ENCODE measurements around the gene RNF128.
"Not testable (repeated sequence)": the region's sequence is repeated elsewhere in the genome, so short reads cannot be mapped to it uniquely, and the experiment has no call there.

Gene RNF128

GRCh38 chrX:106748377-106748776 lies 21.9 kb downstream of the RNF128 start:
- DNase-seq = no peak

- no peak for DNase-seq
Observed at GRCh38 chrX:106751407-106751806, 24.9 kb downstream of the RNF128 start.

- no peak for DNase-seq
Observed at GRCh38 chrX:106752101-106752678, 25.7 kb downstream of the RNF128 start.

GRCh38 chrX:106769288-106769687 lies 42.8 kb downstream of the RNF128 start:
- not testable (repeated sequence) for DNase-seq

- no peak for DNase-seq
Observed at GRCh38 chrX:106774981-106775380, 48.5 kb downstream of the RNF128 start.

GRCh38 chrX:106780264-106780663 lies 53.8 kb downstream of the RNF128 start:
- DNase-seq = no peak

- no peak for DNase-seq
Observed at GRCh38 chrX:106780664-106781377, 54.3 kb downstream of the RNF128 start.

GRCh38 chrX:106783716-106784115 lies 57.2 kb downstream of the RNF128 start:
- no peak for DNase-seq

GRCh38 chrX:106791495-106791894 lies 65.0 kb downstream of the RNF128 start:
- DNase-seq = no peak

- no peak for DNase-seq
Observed at GRCh38 chrX:106802063-106802387, 75.5 kb downstream of the RNF128 start.

GRCh38 chrX:106802388-106803275 lies 76.1 kb downstream of the RNF128 start, which contains the start of gene TBC1D8B:
Gene TBC1D8B, plus strand, starts transcription at chrX:106802673. Its CDS starts 181 bp downstream, at chrX:106802854.
- DNase-seq = peak; percentile 89

- DNase-seq = no peak
Observed at GRCh38 chrX:106811131-106811910, 84.8 kb downstream of the RNF128 start.

GRCh38 chrX:106812930-106813329 lies 86.4 kb downstream of the RNF128 start:
- DNase-seq = not testable (repeated sequence)

- not testable (repeated sequence) for DNase-seq
Observed at GRCh38 chrX:106814093-106814492, 87.6 kb downstream of the RNF128 start.
